GM21723 (cell line): ENCODE measurements around the gene GRB10.

ENCODE experiments used
- ATAC-seq: cut with Tn5 transposase; IDR thresholded peaks from one replicate; pipeline ENCODE4 v1.9.1; 2021; ENCODE audit warnings: mild to moderate bottlenecking, moderate library complexity; ENCODE audit not compliant: unreplicated experiment

The GRB10 gene

DNA sequence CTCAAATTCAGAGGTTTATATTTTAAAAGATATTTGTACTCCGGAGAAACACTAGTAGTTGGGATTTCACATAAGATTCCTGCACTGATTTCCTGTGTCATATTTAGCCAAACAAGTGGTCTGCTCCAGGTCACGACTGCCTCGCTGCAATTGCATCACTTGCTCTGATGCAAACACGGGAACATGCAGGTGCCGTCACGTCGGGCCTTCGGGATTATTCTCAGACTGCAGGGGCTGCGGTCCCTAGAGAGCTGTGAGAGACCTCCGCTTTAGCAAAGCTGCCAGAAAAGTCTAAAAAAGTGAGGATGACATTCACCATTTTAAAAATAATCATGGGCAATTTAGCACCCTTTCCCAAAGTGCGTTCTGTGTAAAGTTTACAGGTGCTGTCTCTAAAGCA is 124.0 kb downstream of the GRB10 start:
- ATAC-seq = no peak

DNA sequence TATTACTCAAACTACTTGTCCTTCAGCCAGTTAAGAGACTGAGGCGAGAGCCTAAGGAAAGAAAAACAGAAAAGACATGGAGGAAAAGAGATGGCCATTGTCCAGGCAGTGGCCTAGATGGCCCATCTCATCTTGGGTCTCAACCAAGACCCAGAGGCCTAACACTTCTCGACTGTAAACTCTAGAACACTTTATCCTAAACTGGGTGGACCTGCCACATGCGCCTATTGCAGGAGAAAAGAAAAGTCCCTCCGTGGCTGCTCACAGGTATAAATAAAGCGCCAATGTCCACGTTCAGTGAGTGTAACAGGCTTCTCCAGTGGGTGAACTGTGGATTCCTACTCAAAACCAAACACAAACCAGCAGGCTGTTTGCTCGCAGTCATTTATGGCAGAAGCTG is 124.8 kb downstream of the GRB10 start:
- no peak for ATAC-seq

DNA sequence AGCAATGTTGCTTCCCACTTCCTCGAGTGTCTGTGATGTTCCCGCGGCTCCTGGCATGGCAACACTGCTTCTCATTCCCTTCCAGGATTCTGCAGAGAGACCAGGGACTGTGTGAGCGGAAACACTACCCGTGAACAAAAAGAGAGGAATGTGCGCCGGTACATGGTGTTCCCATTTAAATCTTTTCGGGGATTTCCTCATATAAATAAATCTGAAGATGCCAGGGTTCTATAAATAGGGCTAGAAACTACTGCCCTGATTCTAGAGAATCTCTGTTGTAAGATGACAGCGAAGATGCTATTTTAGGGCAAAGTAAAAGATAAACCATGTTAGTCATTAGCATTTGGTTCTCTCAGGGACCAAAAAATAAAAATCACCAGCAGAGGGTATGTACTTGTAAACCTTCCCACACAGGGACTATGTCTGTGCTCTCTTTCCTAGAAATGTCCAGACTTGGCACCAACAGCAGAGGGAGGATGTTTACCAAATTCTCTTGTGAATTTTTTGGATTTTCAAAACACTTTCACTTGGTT is 125.3 kb downstream of the GRB10 start:
- no peak for ATAC-seq

DNA sequence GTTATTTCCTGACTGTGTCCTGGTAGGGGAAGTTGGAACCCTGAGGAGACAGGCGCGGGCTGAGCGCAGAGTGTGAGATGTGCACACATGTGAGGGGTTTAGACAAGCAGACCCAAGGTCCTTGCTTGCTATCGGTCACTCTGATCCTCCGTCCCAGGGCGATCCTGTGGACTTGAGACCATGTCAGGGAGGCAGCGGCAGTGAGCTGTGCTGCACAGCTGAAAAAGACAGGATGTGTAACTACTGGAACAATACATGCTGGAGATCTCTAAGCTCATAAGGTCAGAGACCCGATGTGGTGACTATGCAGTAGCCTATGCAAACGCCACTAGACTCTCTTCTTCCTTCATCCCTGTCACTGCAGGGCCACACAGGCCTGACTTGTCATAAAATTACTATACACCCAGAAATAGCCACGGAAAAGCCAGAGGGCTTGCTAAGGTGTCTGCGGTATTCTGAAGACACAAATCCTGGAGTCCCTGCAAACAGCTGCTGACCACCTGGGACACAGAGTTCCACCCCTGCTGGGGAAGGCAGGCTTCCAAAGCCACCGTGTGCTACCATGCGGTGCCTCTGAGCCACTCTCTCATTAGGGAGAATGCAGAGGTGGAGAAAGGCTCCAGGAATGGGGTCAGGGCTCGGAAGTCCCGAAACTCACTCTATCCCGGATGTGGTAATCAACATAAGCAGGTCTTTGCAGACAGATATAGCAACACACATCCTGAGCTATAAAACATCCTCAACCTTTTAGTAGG is 126.4 kb downstream of the GRB10 start:
- no peak for ATAC-seq

DNA sequence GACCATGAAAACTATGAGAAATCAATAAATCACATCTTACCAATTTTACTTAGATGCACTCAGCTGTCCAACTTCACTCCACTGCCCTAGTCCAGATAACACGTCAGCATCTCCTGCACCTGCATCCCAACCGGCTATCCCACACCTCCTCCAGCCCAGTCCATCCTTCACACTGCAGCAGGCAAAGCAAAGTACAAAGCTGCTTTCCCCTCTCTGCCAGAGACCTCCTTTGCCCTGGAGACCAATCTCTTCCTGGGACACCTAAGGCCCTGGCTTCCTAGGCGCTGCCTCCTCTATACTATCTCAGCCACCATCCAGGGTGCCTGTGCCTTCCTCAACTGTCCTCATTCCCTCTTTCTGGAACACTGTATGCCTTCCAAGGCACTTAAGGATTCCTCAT is 127.2 kb downstream of the GRB10 start:
- no peak for ATAC-seq

DNA sequence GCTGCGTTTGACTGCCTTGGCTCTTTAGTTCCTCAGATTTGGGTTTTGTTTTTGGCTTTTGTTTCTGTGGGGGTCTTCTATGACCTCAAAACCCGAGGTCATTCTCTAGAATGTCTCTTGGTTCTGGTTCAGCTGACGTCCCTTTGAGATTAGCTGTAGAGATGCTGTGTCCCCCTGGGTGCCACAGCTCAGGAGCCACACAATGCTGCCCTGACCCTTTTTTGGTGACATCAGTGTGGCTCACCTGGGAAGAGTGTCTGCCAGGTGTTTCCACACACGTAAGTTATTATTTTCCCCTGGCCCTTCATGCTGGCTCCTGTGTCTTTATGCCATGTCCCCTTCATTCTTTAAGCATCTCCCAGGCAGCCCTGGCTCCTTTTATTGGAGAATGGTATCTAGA is 127.7 kb downstream of the GRB10 start:
- ATAC-seq = no peak

DNA sequence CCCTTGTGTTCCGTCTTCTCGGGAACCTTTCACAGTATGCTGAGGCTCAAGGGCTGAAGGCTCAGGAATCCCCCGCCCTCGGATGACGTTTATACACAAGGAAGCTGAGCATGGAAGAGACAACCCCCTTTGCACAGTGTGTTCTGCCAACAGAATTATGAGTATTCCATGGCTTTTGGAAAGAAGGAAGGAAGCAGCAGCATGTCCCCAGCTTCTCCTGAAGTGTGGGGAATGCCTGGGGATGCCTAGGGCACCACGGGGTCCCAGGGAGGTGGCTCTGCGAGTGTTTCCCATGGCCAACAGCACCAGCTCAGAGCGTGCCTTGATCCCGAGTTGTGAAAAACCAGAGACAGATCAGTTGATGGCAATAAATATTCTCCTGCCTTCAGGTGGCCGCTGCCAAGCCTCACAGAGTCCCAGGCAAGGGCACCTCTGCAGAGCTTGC is 128.7 kb downstream of the GRB10 start:
- ATAC-seq = no peak

DNA sequence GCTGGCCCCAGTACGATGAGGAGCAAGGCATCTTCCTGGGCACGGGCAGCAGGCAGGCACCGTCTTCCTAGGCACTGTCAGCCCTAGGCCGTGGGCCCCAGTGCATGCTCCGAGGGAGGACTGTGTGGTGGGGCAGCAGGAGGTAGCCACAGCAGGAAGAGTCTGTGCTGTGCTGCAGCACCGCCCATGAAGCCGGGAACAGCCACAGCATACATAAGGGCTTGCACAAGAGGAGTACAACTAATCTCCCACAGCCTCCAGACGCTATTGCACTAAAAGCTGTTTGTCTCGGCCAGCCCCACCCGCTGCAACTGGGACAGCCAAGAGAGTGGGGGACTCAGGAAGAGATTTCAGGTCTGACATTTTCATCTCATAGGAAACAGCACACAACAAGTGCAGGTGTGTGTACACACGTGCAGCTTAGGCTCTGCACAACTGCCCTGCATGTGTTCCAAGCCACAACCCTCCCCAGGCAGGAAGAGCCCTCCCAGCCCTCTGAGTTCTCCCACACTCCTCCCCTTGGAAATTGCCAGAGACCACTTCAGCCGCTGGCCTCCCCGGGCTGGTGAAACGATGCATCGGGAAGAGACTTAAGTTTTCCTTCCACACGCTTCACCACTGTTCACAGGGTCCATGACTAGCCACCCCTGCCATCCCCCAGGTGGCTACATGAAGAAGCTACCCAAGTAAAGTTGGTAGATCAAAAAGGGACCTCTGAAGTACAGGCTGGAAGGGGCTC is 129.4 kb downstream of the GRB10 start:
- no peak for ATAC-seq

DNA sequence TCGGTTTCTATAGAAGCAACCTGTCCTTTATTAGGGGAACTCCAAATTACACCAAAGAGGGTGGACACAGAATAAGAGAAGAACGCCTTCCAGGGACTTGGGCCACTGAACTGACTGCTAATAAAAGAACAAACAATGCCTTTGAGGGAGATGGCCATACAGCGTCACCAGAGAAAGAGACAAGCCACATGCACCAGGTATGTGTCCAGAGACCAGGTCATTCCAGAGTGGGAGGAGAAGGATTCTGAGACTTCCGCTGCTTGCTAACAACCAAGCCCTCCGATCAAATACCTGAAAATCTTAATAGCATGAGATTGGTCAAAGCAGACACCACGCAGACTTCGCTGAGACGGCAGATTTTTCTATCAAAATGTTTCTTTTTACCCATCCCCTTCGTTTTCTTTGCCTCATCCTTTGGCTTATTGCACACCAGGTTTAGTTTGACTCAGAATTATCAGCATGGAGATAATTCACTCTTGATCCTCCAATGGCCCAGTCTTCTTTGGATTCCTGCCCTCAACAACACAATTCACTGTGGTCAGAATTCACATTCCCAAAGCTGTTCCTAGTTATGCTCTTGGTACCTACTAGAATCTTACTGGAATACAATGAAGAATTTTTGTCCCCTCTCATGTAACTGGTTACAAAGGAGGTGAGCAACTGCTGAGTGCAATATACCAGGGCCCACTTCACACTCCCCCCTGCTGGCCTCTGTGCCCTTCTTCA is 130.1 kb downstream of the GRB10 start:
- no peak for ATAC-seq

DNA sequence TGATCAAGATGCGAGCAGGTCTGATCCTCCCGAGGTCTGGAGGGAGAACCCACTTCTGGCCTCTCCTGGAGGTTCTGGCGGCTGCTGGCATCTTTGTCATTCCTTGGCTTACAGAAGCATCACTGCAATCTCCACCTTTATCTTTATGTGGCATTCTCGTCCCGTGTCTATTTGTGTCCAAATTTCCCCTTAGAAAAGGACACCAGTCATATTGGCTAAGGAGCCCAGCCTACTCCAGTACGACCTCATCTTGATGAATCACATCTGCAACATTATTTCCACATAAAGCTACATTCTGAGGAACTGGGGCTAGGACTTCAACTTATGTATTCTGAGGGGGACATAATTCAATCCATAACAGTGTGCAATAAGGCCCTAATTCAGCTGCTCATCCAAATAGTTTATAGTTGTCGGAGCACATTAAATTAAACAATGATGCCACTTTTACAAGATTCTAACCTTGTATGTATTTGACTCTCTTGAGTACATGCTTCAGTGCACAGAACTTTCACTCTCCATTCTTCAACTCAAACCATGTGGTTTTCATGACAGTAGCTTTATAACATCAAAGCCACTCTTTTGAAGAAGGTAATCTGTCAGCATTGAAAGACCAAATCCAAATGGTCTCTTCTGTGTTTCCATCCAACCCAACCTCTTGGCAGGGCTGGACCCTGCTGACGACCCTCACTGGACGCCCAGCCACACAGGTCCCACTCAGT is 131.3 kb downstream of the GRB10 start:
- no peak for ATAC-seq

DNA sequence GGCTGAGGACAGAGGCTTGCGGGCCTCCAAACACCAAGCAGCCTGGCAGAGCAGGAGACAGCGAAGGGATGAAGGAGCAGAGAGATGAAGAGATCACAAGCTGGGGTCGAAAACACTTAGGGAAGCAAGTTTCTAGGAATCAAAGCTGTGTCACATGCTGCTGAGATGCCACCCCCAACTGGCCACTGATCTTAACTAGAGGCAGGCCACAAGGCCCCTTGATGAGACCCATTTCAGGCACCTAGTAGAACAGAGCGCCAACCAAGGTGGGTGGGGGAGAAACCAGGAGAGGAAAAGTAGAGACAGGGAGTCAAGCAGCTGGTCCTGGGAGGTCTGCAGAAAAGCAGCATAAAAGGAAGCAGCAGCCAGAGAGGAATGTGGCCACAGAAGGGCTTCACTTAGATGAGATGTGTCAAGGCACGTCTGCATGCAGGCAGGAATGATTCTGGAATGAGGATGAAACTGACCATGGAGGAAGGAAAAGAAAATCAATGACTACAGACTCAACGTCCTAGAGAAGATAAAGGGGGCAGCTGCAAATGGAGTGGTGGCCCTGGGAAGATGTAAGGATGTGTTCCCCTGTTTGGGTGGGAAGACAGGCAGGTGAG is 132.5 kb downstream of the GRB10 start:
- no peak for ATAC-seq

DNA sequence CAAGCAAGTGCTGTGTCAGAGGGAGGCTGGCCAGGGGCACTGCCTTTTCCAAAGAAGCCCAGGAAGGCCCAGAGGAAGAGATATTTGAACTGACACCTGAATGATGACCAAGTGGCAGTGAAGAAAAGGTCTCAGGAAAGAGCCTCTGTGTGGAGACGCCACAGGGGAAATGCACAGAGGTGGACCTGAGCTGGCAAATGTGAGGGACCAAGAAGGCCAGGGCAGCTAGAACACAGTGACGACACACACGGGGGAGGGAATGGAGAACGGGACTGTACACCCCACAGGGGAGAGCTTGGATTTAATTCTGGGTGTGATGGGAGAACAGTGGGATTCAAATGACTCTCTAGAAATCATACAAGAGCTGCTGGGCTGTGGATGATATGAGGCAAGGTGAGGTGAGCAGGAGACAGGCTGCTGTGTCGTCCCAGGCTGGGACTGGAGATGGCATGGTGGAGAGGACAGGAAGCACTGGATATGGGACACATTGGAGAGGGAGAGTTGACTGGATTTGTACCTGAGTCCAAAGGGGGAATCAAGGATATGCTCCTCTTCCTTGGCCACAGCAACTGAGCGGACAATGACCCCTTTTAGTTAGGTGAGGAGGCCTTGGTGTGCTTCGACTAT is 133.3 kb downstream of the GRB10 start:
- ATAC-seq = no peak

DNA sequence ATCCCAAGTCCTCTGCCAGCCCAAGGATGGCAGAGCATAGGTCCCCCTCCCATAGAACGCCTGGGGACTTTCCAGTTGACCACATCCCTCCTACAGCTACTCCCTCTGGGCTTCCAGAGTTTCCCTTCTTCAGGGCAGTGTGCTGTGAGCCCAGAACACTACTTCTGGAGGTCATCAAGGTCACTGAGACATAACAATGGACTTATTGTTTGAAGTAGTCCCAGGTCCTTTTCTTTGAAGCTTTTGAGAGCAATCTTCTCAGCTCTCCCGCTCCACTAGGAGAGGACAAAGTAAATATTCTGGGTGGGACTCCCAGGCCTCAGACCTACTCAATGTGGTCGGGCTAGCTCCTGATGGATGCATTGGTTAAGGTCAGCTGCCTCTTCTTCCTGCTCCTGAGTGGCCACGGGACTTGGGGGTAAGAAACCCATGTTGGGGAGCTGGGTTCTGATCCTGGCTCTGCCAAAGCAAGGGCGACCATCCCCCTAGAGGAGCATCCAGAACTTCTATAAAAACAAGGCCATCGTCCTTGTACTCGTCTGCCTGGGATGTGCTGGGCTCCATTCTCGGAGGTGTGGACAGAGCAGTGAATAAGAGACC is 134.0 kb downstream of the GRB10 start:
- ATAC-seq = no peak

DNA sequence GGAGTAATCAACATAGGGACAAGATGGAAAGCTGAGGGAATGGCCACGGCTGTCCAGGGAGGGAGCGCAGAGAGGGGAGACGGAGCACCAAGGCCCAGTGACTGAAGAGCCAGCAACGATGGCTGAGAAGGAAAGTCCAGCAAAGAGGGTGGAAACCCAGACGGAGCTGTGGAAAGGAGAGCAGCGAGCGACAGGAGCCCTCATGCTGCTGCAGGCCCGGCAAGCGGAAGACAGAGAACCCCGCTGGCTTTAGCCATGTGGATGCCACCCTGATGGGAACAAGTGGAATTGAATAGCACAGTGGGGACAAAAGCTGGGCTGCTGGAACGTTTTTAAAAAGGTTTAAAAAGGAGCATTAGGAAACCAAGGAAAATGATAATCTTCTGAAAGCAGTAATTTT is 134.6 kb downstream of the GRB10 start:
- no peak for ATAC-seq

DNA sequence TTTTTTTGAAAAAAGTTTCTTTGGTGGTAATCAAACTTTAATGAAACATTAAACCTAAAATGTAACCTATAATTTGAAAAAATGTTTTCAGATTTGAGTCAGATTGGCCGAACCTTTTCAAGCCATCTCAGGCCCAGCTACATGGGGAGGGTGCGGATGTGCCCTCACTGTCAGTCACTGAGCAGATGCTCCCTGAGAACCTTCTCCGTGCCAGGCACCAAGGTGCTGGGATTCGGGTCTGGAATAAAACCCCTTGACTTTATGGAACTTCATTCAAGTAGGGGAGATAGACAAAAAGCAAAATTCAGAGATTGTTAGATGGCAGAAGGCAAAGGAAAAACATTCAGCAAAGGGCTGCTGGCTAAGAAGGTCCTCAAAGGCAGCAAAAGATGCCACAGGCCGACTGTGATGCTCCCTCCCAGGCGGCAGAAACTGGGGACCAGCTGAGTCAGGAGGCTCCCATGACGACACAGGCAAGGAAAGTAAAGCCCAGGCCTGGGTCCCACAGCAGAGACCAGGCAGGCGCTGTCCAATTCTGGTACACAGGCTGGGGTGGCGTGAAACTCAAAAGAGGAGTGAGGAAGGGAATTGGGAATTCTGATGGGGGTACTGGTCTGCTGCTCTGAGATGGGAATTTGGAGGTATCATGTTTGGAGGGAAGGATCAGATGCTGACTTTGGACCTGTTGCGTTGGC is 135.3 kb downstream of the GRB10 start:
- ATAC-seq = no peak

DNA sequence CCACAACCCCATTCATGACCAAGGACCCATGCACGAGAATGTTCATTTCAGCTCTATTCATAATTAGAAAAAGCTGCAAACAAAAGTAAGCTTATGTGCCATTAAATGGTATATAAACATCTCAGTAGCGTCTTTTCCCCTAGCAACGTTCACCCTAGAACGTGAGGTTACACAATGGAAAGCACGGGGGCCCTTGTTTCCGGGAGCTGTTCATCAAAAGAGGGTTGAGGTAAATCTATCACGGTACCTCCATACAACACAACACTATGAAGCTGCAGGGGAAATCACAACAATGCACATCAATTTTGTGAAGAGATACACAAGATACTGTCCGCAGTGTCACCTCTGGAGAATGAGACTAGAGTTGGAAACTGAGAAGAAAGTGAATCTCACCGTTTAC is 136.6 kb downstream of the GRB10 start:
- ATAC-seq = no peak

DNA sequence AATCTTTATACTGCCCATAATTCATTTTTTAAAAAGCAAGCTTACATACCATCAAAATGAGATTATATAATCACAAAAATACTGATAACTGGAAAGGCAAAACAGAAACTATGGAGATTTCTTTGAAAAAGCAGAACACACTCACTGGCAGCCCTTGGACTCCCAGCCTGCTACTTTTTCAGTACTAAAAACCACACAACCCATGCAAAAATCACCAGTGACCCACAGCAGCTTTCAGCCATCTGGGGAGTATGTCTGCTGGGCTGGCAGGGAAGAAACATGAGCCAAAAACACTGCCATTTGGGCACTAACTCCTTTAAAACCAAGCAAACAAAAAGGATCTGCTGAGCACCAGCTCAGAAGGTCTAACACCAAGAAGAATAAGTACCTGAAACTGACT is 137.5 kb downstream of the GRB10 start:
- no peak for ATAC-seq

DNA sequence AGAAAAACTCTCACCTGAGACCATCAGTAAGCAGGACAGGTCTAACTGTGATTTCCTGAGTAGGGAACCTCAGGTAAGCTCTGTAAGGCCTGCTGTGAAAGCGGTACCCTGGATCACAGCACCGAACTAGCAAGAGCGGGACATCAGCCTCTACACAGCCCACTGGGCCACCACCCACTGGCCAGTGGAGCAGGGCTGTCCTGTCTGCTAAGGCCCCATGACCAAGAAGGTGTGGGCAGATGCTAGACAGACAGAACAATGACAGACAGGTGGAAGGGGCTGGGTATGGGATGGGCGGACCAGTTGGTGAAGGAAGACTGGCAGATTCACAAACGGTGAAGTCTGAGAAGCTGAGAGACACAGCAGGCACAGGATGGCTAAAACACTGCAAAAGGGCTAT is 138.1 kb downstream of the GRB10 start:
- ATAC-seq = no peak

DNA sequence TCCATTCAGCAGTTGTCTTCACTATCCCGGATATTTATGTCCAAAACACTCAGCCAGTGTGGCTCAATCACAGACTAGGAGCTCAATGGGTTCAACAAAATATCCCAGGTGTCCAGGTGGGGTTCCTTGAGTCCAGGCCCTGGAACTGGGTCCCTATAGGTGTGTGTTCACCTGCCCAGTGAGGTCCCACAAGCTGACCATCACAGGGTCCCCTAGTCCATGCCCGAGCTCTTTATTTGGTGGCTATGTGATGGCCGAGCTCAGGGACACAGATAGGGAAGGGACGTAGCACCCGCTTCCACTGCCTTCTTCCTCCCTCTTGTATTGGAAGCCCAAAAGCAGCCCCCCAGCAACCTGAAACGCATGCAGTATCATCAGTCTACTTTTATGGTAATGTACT is 138.6 kb downstream of the GRB10 start:
- ATAC-seq = no peak
